SK-MEL-5 (cell line): Measurements from ENCODE around the gene SNRPA. TPM values are rescaled to one million over a fixed set of nuclear protein-coding genes. Genes with fewer than 3 reads are reported as not detected.
"Not testable (repeated sequence)": the region's sequence is repeated elsewhere in the genome, so short reads cannot be mapped to it uniquely, and the experiment has no call there.

Source experiments
- DNase-seq: peaks from one replicate; pipeline ENCODE4 v3.0.0-alpha.2; 2016; ENCODE audit warnings: low read depth, low spot score
- in situ Hi-C: cut with HindIII; loops from 2 replicates; pipeline ENCODE4 v1.10.0; 2016; ENCODE audit warnings: low sequenced_read_pairs, high pct_unique_total_duplicates, low pct_unique_long_range_greater_than_20kb
- total RNA-seq: library from RNA; depleted of rRNA; stranded (reverse); fragments of >200 nt; shearing (Covaris generic); gene quantifications from 2 replicates; pipeline ENCODE4 v1.2.3, GENCODE V29; 2014

Gene SNRPA
- total RNA-seq, 1 experiment from 2014 or later, result 56.1 TPM

DNA sequence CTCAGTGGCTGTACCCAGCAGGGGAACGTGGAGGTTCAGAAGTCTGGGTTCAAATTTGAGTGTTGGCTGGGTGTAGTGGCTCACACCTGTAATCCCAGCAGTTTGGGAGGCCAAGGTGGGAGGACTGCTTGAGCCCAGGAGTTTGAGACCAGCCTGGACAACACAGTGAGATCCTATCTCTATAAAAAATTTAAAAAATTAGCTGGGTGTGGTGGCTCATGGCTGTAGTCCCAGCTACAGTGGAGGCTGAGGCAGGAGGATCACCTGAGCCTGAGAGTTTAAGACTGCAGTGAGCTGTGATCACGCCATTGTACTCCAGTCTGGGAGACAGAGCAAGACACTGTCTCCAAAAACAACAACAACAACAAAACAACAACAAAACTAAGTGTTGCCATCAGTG lies 33.1 kb downstream of the SNRPA start:
- in situ Hi-C loops, DNase-seq: not testable (repeated sequence)

DNA sequence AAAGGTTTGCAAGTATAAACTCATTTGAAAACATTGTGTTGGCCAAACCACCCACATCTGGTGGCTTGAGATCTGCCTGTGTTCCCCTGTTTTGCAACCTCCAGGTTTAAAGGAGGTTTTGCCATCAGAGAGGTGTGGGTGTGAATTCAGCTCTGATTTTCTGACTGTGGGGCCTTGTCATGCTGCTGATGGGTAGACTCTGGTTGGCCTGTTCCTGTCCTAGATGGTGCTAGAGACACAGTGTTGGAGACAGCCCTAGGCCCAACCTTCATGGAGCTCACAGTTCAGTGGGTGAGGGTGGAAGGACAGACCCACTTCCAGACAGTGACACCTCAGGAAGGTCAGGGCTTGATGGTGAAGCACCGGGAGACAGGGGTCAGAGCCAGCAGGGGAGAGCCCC lies 34.5 kb downstream of the SNRPA start:
- in situ Hi-C loops, result no loop called here
- DNase-seq, result no peak

DNA sequence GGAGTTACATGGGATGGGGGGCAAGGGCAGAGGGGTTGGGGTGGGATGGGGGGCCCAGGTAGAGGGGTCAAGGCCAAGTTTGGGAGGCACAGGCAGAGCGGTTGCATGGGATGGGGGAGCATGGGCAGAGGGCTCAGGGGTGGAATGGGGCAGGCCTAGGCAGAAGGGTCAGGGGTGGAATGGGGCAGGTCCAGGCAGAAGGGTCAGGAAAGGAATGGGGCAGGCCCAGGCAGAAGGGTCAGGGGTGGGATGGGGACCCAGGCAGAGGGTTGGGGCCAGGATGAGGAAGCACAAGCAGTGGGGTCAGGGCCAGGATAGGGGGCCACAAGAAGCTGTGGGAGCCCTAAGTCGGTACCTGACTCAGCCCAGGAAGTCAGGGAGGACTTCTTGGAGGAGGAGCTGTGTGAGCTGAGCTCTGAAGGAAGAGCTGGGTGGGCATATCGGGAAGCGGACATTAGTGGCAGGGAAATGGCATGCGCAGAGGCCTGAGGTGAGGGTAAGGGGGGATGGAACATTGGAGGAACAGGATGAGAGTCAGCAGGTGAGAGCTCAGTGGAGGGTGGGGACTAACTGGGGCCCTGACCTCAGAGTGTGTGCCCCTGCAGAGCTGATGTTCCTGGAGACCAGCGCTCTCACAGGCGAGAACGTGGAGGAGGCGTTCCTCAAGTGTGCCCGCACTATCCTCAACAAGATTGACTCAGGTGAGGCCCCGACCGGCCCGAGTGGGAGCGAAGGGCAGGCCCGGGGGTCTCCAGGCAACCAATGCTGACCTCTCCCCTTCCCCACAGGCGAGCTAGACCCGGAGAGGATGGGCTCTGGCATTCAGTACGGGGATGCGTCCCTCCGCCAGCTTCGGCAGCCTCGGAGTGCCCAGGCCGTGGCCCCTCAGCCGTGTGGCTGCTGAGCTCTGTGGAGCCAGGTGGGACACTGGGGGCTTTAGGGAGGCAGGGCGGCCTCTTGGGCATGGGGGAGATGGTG lies 35.3 kb downstream of the SNRPA start:
- in situ Hi-C loops, result no loop called here
- DNase-seq, result no peak

DNA sequence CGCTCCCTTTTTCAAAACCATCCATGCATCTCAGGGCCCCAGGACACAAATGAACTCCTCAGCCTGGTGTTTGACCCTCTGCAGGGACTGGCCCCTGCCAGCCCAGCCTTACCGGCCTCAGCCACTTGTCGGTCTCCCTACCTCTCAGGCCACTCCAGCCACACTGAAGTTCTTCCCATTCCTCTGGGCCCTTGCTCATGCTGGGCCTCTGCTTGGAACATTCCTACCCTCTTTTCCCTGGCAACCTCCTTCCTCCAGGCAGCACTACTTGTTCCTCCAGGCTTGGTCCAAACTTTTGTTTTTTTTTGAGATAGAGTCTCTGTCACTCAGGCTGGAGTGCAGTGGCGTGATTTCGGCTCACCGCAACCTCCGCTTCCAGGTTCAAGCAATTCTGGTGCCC lies 40.3 kb downstream of the SNRPA start:
- DNase-seq, result no peak
- in situ Hi-C loops, result no loop called here

DNA sequence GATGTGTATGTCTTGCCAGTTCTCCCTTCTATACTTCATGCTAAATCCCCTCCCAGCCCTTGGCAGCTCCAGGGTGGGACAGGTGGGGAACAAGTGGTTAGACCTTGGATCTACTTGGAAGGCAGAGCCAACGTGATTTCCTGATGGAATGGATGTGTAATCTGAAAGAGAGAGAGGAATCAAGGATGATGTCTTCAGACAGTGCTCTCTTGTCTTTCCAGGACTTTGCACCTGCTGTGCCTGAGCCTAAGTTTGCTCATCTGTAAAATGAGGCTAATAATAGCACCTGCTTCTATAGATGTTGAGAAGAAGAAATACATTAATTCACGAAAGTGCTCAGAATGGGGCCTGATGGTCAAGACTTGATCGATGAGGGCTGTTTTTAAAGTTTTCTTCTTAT lies 41.0 kb downstream of the SNRPA start:
- no peak for DNase-seq
- in situ Hi-C loops, result no loop called here

DNA sequence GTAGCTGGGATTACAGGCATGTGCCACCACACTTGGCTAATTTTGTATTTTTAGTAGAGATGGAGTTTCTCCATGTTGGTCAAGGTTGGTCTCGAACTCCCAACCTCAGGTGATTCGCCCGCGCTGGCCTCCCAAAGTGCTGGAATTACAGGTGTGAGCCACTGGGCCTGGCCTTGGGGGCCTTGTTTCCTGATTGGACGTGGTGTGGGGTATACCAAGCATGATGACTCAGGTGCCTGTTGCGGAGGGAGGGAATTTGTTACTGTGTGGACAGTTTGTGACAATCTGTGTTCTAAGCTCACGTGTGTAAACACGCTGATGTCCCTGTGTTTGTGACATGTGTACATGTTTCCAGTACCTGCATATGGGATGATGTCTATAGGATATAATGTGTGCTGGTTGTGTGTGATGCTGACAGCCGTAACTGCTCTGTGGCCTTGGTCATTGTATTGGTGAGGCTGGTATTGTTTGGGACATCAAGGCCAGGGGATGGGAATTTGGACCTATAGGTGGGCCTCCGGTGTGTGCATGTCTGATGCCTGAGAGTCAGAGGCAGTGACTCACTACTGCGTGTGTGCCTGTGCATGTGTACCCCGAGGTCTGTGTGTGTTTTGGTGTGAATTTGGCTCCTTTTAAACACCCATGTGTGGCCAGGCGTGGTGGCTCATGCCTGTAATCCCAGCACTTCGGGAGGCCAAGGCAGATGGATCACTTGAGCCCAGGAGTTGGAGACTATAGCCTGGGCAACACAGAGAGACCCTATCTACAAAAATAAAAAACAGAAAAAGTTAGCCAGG lies 46.4 kb downstream of the SNRPA start:
- no peak for DNase-seq
- in situ Hi-C loops, result no loop called here

DNA sequence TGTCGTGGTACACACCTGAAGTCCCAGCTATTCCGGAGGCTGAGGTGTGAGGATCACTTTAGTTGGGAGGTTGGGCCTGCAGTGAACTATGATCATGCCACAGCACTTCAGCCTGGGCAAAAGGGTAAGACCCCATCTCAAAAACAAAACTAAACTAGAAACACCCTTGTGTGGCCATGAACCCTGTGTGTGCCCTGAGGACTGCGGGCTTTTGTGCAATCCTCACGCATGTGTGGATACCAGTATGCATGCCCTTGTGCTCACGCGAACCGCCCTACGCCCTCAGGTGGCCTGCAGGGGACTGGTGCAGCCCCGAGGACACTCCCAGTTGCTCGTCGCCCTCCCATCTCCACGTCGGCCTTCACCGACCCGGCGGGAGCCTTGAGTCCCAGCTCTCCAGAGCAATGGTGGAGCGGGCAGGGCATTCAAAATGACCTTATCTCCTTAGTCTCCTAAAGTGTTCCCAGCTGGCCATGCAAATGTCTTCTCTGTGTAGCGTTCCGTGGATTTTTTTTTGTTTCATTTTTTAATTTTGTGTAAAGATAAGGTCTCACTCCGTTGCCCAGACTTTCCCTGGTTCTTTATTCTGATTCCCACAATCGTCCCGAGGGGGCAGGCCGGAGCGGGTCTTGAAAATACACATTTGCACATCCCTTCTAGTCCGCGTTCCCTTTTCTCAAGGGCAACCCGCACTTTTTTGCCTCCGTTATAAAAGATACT lies 47.1 kb downstream of the SNRPA start:
- DNase-seq, result peak; percentile 70
- in situ Hi-C loops, result no loop called here

DNA sequence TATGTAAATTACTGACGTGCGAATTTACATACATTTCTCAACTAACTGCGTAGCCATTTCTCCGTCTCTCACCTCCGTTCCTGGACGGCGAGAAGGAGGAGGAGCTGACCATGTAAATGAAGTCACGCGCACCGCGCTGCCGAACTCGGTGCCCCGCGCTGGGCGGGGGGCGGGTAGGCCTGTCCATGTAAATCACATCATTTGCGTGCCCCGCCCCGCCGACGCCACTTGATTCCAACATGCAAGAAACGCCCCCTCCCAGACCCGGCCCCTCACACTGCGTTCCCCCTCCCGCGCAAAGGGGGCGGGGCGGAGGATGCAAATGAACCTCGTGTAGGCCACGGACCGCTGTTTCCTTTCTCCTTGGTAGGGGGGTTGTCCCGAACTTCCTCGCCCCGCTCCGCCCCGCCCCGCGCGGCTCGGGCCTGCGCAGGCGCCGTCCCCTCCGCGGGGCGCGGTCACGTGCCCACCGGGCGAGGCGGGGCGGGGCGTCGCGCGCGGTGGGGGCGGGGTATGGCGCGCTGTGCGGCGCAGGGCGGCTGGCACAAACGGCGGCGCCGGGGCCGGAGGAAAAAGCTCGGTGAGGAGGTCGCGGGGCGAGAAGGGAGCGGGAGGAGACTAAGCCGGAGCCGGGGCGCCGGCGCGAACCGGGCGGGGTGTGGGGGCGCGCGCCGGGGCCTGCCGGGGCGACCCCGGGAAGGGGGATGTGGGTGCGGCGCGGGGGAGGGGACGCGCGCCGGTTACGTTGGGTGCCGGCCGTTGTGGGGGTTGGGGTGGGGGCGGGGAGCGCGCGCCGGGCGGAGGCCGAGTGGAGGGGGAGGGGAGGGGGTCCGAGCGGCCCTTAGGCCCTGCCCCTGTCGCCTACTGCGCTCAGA lies 47.9 kb downstream of the SNRPA start, which contains the start of gene EGLN2:
EGLN2 (plus strand) TSS at position 509 of the 875 bp plus-strand sequence. CDS start 1,382 bp downstream, outside the sequence.
- DNase-seq, result peak; percentile 99
- in situ Hi-C loops, result no loop called here

DNA sequence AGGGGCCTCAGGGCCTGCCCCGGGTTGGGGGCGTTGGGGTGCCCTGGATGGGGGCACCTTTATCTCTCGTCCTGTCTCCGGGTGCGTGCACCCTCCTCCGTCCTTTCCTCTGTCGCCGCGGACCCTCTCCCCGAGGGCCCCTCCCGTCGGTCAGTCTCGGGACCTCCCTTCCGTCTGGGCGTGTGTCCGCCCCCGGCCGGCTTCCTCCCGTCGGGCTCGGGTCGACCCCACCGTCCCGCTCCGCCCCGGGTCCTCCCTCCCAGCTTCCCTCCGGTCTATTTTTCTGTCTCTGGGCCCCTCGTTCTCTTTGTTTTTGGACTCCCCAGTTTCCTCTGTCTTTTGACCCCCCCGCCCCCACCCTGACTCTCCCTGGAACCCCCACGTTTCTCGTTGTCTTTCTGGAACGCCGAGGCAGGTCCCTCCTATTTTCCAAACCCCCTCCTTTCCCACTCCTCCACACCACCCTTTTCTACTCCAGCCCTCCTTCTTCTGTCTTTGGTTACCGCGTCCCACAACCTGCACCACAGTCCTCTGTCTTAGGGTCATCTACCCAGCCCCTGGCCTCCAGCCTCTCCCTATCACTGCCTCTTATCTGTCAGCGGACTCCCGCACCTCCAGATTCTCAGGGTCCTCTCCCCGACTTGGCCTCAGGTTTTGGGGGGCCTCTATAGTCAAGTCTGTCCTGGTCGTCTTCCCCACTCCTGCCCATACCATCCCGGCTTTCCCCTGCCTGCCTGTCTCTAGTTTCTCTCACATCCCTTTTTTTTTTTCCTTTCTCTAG lies 48.7 kb downstream of the SNRPA start:
- in situ Hi-C loops, result no loop called here
- DNase-seq, result peak; percentile 33

DNA sequence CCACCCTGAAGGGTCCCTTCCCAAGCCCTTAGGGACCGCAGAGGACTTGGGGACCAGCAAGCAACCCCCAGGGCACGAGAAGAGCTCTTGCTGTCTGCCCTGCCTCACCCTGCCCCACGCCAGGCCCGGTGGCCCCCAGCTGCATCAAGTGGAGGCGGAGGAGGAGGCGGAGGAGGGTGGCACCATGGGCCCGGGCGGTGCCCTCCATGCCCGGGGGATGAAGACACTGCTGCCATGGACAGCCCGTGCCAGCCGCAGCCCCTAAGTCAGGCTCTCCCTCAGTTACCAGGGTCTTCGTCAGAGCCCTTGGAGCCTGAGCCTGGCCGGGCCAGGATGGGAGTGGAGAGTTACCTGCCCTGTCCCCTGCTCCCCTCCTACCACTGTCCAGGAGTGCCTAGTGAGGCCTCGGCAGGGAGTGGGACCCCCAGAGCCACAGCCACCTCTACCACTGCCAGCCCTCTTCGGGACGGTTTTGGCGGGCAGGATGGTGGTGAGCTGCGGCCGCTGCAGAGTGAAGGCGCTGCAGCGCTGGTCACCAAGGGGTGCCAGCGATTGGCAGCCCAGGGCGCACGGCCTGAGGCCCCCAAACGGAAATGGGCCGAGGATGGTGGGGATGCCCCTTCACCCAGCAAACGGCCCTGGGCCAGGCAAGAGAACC lies 49.5 kb downstream of the SNRPA start:
- in situ Hi-C loops, result no loop called here
- DNase-seq, result no peak

DNA sequence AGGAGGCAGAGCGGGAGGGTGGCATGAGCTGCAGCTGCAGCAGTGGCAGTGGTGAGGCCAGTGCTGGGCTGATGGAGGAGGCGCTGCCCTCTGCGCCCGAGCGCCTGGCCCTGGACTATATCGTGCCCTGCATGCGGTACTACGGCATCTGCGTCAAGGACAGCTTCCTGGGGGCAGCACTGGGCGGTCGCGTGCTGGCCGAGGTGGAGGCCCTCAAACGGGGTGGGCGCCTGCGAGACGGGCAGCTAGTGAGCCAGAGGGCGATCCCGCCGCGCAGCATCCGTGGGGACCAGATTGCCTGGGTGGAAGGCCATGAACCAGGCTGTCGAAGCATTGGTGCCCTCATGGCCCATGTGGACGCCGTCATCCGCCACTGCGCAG lies 50.0 kb downstream of the SNRPA start:
- in situ Hi-C loops, result no loop called here
- DNase-seq, result no peak

DNA sequence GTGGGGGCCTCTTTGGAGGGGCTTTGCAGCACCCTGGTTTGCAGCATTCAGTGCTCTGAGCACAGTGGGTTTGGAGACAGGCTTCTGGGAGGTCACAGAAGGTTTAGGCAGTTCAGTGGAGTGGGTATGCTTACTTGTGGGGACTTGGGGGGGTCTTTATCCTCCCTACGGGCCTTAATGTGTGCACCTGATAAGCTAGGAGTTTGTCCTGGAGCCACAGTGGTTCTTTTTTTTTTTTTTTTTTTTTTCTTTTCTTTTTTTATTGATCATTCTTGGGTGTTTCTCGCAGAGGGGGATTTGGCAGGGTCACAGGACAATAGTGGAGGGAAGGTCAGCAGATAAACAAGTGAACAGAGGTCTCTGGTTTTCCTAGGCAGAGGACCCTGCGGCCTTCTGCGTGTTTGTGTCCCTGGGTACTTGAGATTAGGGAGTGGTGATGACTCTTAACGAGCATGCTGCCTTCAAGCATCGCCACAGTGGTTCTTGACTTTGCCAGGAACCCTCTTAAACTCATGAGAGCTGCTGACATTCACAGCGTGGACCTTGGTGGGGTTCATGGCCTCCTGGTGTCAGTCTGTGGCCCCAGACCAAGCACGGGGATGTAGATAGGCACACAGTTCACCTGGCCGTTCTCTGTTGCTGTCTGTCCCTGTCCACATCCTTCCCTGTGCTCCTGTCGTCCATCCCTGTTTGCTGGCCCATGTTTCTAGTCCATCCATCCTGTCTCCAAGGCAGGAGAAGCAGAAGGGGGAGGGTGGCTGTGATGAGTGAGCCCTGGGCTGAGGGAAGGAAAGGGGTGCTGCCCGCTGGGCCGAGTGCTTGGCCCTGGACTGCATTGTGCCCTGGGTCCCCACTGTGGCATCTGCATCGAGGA lies 50.7 kb downstream of the SNRPA start:
- in situ Hi-C loops, result no loop called here
- no peak for DNase-seq

DNA sequence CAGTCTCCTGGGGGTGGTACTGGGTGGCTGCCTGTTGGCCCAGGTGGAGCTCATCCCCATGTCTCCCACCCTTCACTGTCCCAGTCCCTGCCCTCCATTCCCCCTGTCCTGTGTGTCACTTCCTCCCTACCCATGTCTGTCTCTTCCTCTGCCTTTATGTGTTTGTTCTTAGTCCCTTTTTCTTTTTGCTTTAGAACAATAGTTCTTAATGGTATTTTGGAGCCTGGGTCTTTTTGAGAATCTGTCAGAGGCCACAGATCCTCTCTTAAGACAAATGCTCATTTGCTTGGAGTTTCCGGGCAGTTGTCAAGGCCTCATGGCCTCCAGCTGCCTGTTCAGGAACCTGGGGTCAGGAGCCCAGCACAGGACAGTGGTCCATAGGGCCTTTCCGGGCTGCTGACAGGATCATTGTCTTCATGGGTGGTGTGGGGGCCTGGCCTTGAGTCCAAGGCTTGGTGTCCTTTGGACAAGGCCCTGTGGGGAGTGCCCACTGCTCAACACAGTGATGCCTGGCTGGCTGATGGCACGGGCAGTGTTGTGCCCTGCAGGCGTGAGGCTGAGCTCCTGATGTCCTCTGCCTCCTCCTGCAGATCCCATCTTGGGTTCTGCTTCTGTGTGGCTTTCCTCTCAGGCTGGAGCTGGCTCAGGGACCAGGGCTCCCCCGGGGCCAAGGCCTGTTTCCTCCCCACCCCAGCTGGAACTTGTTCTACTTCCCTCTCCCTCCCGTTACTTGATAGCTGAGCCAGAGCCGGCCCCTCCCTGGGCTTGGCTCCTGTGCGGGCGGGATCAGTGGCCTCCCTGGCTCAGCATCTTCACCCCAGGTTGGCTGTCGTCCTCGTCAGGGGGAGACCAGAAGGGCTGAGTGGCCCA lies 51.5 kb downstream of the SNRPA start:
- DNase-seq, result no peak
- in situ Hi-C loops, result no loop called here

DNA sequence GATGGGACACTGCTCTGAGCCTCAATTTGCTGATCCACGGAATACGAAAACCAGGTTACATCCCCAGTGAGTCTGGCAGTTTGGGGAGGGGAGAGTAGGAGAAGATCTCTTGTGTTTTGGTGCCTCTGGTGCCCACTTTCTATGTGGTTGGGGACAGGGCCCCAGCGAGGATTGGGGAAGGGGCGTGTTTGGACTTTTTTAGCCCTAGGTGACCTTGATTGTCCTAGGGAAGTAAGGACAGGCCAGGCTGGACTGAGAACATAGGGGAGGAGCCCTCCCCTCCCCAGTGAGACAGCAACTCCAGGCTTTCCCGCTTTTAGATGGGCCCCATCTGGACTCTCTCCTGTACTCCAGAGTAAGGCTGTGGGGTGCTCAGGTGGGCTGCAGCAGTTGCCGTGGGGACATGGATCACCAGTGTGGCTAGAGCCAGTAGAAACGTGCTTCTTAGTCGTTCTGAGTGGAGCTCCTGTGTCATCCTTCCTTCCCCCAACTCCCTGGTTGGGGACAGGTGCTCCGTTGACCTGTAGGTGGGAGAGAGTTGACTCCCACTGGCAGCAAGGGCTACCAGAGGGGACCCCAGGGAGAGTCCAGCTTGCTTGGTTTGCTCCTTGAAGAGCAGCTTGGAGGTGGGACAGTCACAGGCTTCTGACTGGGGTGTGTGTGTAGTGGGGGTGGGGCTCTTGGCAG lies 52.3 kb downstream of the SNRPA start:
- in situ Hi-C loops, result no loop called here
- DNase-seq, result no peak
